GM19395 (cell line): ENCODE results near the gene ZMIZ1.
A peak's percentile ranks its signal among the peaks of the same experiment; 100 is the strongest.
"Not testable (repeated sequence)": the region's sequence is repeated elsewhere in the genome, so short reads cannot be mapped to it uniquely, and the experiment has no call there.

Experiments
- ATAC-seq: cut with Tn5 transposase; IDR thresholded peaks from one replicate; pipeline ENCODE4 v1.9.1; 2021; ENCODE audit warnings: mild to moderate bottlenecking, moderate library complexity; ENCODE audit not compliant: unreplicated experiment

The ZMIZ1 gene

GRCh38 chr10:79030705-79031104 lies 38.1 kb upstream of the ZMIZ1 start:
- ATAC-seq: no peak

- ATAC-seq: no peak
Observed at GRCh38 chr10:79031723-79032122, 37.0 kb upstream of the ZMIZ1 start.

DNA sequence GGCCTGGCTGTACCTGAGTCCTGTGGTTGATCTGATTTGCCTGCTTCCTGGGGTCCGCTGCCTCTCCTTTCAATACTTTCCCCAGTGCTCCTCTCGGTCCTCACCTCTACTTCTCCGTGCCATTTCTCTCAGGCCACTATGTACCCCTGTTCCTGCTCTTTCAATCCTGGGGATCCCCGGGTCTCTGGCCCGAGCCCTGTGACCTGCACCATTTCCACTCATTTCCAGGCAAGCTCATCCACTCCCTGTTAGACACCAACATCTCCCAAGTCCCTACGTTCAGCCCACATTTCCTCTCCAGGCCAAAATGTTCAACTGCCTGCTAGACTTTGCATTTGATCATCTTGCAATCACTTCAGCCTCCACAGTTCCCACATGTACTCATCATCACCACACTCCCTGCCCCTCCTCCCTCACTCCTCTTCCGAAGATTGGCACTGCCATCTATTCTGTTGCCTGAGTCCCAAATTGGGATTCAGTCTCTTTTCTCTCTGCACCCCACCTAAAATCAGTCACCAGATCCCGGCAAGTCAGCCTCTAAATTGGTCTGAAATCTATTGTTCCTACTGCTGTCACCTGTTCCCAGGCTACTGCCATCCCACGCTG lies 34.4 kb upstream of the ZMIZ1 start:
- ATAC-seq: no peak

DNA sequence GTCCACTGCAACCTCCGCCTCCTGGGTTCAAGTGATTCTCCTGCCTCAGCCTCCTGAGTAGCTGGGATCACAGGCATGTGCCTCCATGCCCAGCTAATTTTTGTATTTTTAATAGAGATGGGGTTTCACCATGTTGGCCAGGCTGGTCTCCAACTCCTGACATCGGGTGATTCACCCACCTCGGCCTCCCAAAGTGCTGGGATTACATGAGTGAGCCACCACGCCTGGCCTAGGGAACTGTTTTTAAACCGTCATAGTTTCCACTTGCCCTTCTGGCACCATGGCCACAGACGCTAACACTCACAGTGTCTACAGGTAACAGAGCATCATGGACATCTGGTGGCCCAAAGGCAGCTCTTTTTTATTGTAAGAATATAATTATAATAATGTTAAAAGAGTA lies 32.4 kb upstream of the ZMIZ1 start:
- ATAC-seq: not testable (repeated sequence)

DNA sequence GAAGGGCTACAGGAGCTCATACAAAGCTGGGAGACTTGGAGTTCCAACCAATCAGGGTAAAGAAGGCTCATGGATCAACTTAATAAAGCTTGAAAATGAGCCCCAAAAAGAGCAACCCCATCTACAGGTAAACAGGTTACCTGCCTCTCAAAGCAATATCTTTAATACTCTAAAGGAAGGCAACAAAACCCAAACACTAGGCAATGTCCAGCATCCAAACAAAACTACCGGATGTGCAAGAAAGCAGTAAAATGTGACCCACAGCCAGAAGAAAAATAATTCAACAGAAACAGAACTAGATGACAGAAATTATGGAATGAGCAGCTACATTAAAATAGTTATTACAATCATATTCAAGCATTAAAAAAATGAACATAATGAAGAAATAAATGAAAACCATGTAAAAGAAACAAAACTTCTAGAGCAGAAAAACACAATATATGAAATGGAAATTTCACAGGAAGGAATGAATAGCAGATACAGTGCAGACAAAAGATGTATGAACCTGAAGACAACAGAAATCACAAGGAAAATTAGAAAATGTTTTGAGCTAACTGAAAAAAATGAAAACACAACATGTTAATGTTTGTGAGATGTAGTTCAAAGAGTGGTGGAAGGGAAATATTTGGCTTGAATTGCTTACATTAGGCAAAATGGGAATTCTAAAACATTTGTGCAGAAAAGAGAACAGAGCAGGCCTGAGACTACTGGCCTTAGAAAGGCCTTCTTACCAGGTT lies 30.5 kb upstream of the ZMIZ1 start:
- ATAC-seq: no peak

DNA sequence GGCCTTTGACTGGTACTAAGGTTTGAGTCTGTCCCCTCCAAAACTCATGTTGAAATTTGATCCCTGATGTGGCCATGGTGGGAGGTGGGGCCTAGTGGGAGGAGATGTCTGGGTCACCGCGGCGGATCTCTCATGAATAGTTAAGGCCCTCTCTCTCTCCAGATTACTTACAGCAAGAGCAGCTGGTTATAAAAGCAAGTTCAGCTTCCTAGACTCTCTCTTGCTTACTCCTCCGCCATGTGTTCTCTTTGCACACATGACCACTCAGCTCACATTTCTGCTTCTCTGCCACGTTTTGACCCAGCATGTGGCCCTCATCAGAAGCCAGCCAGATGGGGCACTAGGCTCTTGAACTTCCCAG lies 29.9 kb upstream of the ZMIZ1 start:
- no peak for ATAC-seq

DNA sequence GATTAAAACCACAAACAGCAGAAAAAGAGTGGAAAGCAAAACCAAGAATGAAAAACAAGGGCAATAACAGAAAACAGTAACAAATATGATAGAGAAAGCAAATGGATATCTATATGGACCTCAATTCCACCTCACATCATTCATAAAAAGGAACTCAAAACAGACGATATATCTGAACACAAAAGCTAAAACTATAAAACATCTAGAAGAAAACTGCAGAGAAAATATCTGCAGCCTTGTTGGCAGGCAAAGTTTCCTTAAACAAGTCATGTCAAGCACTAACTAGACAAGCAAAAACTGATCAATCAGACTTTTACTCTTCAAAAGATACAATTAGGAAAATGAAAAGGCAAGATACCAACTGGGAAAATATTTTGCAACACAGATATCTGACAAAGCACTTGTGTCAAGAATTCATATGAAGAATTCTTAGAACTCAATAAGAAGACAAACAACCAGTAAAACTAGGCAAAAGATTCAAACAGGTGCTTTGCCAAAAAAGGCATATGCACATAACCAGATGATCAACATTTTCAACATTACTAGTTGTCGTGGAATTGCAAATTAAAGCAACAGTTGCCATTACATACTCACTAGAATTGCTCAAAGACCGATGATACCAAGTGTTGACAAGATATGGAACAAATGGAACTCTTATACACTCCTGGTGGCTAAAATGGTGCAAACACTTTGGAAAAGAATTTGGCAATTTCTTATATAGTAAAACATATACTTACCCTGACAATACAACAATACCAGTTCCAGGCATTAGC lies 25.9 kb upstream of the ZMIZ1 start:
- ATAC-seq: no peak

- ATAC-seq: no peak
Observed at GRCh38 chr10:79044036-79044632, 24.6 kb upstream of the ZMIZ1 start.

GRCh38 chr10:79044846-79045245 lies 23.9 kb upstream of the ZMIZ1 start:
- no peak for ATAC-seq

DNA sequence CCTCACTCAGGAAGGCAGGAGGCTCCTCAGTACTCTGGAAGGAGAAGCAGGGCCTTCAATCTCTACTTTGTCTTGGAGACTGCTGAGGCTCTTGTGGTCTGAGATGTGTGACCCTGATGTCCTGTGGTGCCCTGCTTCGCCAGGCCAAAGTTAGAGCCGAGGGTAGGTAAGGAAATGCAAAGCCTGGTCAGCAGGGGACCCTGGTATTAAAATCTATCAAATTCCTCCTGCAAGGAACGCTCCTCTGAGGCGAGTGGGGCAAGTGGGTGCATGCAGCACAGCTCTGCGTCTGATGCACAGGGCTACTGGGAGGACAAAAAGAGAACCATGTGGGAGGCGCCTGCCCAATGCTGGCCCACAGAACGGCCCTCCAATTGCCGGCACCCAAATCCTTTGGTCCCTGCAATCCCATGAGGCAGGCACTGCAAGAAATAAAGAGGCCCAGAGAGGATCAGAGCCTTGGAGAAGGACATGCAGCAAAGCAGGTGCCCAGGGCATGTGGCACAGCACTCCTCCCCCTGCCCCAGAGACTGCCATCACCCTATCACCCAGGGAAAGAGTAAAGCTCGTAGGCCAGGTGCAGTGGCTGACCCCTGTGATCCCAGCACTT lies 23.1 kb upstream of the ZMIZ1 start:
- ATAC-seq: no peak

DNA sequence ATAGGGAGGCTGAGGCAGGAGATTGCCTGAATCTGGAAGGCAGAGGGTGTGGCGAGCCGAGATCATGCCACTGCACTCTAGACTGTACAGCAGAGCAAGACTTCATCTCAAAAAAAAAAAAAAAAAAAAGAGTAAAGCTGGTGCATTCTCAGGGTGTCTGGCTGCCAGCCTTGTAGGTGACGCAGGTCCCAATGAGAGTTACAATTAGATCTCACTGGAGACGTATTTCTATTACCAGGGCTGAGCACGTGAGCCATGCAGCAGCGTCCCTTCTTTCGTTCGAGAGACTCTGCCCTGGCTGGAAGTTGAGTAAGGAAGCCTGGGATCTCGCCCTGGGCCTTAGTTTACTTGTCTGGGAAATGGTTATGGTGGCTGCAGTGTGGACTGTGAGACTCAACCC lies 22.4 kb upstream of the ZMIZ1 start:
- ATAC-seq: no peak

- ATAC-seq: no peak
Observed at GRCh38 chr10:79046741-79047583, 21.8 kb upstream of the ZMIZ1 start.

DNA sequence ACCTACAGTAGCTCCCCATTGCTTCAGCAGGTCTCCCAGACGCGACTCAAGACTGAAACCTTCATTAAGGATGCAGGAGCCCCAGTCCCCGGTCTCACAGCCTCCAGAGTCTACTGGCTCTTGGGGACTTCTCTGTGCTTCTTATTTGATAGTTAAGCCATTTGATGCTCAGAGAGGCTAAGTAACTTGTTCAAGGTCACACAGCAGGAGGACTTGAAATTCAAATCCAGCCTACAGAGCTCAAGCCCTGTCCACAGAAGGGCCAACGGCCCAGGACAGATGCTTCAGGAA lies 21.2 kb upstream of the ZMIZ1 start:
- no peak for ATAC-seq

GRCh38 chr10:79047875-79048638 lies 20.7 kb upstream of the ZMIZ1 start:
- peak; percentile 57 for ATAC-seq

DNA sequence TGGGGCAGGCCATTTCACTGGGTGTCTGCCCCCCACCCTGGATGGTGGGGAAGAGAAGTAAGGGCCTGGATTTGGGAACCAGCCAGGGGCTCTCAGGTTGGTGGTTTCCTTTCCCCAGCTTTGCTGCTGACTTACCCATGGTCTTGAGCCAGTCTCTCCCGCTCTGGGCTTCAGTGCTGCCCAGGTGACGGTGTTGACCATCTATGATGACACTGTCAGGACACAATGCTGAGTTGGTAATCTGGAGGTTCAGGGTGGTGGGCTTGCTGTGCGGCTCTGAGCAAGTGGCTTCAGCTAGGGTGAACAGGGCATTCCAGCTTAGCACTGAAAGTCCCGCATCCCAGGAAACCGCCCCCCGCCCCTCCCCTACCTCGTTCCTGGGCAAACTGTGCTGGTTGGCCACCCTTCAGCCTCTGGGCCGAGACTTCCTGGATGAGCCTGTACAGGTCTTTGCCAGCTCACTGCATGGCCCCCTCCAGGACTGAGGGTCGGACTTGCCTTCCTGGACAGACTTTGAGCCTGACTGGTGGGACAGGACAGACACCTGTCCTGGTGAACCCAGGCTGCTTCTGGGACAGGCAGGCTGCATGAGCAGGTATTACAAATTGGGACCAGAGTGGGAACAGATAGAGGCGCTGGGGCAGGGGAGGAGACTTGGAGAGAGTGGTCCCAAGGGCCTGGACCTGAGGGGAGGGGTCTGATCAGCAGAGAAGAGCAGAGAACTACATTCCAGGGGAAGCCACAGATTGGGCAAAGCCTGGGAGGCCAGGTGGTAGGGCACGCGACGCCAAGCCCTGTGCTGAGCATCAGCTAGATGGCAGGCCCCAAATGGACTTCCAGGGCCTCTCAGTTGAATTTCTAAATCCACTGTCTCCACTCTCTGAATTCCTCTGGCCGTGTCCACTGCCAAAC lies 19.9 kb upstream of the ZMIZ1 start:
- no peak for ATAC-seq

- no peak for ATAC-seq
Observed at GRCh38 chr10:79049931-79050895, 18.6 kb upstream of the ZMIZ1 start.

- ATAC-seq: no peak
Observed at GRCh38 chr10:79050896-79051555, 17.7 kb upstream of the ZMIZ1 start.
